ENCODE measurements around the gene POLA1.

Gene POLA1

GRCh38 chrX:25006586-25007058, 312.9 kb downstream of the POLA1 start:
- in situ Hi-C loops (cut with HindIII; ENCODE audit: low sequenced_read_pairs), result no loop called here

GRCh38 chrX:25007059-25008053, 313.6 kb downstream of the POLA1 start:
- in situ Hi-C loops (cut with HindIII; ENCODE audit: low sequenced_read_pairs), result no loop called here

GRCh38 chrX:25009407-25009806, 315.7 kb downstream of the POLA1 start:
- in situ Hi-C loops (cut with HindIII; ENCODE audit: low sequenced_read_pairs), result no loop called here

- in situ Hi-C loops (cut with HindIII; ENCODE audit: low sequenced_read_pairs), result no loop called here
These were observed 317.3 kb downstream of the POLA1 start for GRCh38 chrX:25010784-25011588.

- in situ Hi-C loops (cut with HindIII; ENCODE audit: low sequenced_read_pairs), result no loop called here
These were observed 318.1 kb downstream of the POLA1 start for GRCh38 chrX:25011589-25012432.

- in situ Hi-C loops (cut with HindIII; ENCODE audit: low sequenced_read_pairs), result no loop called here
These were observed 318.7 kb downstream of the POLA1 start for GRCh38 chrX:25012433-25012735.

- in situ Hi-C loops (cut with HindIII; ENCODE audit: low sequenced_read_pairs), result no loop called here
These were observed 319.3 kb downstream of the POLA1 start for GRCh38 chrX:25012793-25013631.

GRCh38 chrX:25013632-25014365, 320.1 kb downstream of the POLA1 start:
- in situ Hi-C loops (cut with HindIII; ENCODE audit: low sequenced_read_pairs), result no loop called here

GRCh38 chrX:25014366-25014838, 320.7 kb downstream of the POLA1 start:
- in situ Hi-C loops (cut with HindIII; ENCODE audit: low sequenced_read_pairs), result no loop called here

- in situ Hi-C loops (cut with HindIII; ENCODE audit: low sequenced_read_pairs), result no loop called here
These were observed 322.0 kb downstream of the POLA1 start, which contains the start of gene ARX for GRCh38 chrX:25015486-25016360. Gene ARX, minus strand, starts transcription at chrX:25015965. Its CDS starts 228 bp downstream, at chrX:25015737.

GRCh38 chrX:25016361-25016671, 322.6 kb downstream of the POLA1 start:
- in situ Hi-C loops (cut with HindIII; ENCODE audit: low sequenced_read_pairs), result no loop called here

GRCh38 chrX:25016938-25017598, 323.4 kb downstream of the POLA1 start:
- in situ Hi-C loops (cut with HindIII; ENCODE audit: low sequenced_read_pairs), result no loop called here

GRCh38 chrX:25017667-25018247, 324.0 kb downstream of the POLA1 start:
- in situ Hi-C loops (cut with HindIII; ENCODE audit: low sequenced_read_pairs), result no loop called here

GRCh38 chrX:25018682-25019081, 325.0 kb downstream of the POLA1 start:
- in situ Hi-C loops (cut with HindIII; ENCODE audit: low sequenced_read_pairs), result no loop called here

- in situ Hi-C loops (cut with HindIII; ENCODE audit: low sequenced_read_pairs), result no loop called here
These were observed 326.1 kb downstream of the POLA1 start for GRCh38 chrX:25019707-25020390.

- in situ Hi-C loops (cut with HindIII; ENCODE audit: low sequenced_read_pairs), result no loop called here
These were observed 326.7 kb downstream of the POLA1 start for GRCh38 chrX:25020391-25020904.

Data from endothelial cell of hepatic sinusoid (primary cell).